ENCODE data around the gene FAF2.
A peak's percentile ranks its signal among the peaks of the same experiment; 100 is the strongest.

The FAF2 gene

DNA sequence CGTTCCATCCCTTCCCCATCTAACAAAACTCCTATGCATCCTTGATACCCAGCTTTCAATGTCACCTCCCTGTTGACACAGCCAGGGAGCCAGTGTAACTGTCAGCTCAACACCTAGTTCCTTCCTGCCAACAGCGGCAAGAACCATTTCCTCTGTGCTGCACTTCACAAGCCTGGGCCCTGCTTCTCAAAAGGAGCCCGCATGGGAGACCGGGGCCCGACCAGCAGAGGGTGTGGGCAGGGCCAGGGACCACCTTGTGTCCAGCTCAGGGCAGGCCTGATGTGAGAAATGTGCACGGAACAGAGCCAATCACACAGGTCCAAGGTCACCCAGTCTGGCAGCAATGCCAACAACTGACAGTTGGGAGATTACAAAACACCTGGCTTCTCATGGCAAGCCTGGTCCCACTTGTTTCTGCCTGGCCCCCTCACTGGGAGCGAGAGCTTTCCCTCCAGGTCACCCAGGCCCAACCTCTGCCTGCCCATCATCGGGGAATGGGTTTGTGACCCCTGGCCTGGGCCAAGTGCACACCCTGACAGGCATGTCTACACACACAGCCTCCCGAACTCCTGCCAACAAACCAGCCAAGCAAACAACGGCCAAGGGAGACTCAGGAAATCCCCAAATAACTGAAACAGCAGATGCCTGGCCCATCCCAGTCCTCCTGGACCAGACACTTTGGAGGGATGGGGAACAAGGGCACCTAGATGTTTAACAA is 85.9 kb downstream of the FAF2 start:
- peak overlapping the region; percentile 80 for H3K4me3 ChIP-seq (ENCODE audit: low read depth, low read length)
- TF ChIP-seq, protein P1, sequence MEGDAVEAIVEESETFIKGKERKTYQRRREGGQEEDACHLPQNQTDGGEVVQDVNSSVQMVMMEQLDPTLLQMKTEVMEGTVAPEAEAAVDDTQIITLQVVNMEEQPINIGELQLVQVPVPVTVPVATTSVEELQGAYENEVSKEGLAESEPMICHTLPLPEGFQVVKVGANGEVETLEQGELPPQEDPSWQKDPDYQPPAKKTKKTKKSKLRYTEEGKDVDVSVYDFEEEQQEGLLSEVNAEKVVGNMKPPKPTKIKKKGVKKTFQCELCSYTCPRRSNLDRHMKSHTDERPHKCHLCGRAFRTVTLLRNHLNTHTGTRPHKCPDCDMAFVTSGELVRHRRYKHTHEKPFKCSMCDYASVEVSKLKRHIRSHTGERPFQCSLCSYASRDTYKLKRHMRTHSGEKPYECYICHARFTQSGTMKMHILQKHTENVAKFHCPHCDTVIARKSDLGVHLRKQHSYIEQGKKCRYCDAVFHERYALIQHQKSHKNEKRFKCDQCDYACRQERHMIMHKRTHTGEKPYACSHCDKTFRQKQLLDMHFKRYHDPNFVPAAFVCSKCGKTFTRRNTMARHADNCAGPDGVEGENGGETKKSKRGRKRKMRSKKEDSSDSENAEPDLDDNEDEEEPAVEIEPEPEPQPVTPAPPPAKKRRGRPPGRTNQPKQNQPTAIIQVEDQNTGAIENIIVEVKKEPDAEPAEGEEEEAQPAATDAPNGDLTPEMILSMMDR (IDR thresholded peaks at IDR 0.05; ENCODE audit: borderline replicate concordance, insufficient read depth, low read depth, low read length): no peak

DNA sequence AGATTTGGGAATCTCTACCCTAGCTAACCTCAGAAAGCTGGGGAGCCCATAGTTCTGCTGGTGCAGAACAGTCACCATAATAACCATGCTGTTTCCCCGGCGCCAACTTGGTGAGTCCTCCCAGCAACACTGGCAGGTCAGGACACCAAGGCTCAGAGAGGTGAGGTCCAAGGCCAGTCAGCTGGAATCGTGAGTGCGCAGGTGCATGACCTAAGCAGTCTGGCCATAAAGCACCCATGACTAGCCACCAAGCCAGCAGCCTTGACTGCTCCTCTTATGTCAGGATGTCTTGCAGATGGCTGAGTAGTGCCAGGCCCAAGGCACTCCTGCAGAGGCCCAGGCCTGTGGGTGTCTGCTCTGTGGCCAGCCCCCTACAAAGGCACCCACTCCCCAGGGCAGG is 86.5 kb downstream of the FAF2 start:
- TF ChIP-seq, protein P1 (IDR thresholded peaks at IDR 0.05; ENCODE audit: borderline replicate concordance, insufficient read depth, low read depth, low read length): no peak
- H3K4me3 ChIP-seq (ENCODE audit: low read depth, low read length): peak overlapping the region; percentile 80

DNA sequence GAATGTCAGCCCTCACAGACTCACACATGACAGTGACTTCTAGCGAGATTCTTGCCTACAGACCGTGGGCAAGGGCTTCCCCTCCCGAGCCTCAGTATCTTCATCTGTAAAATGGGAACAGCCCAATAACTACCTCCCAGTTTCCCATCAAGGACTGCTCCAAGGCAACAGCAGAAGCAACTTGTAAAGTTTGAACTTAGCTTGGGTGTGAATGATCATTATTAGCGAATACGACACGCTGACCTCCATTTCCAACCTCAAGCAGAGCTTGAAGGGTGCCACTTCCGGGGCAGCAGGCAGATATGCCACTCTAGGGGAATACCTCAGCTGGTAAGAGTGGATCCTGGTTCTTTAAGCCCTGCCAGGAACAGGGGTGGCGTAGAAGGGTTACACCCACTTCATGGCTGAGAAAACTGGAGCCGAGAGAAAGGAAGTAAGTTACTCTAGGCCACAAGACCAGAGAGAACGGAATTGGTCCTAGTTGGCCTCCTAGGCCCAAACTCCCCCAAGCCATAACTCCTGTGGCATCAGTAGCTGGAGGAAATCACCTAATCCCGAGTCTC is 87.0 kb downstream of the FAF2 start:
- TF ChIP-seq, protein P1 (IDR thresholded peaks at IDR 0.05; ENCODE audit: borderline replicate concordance, insufficient read depth, low read depth, low read length): no peak
- H3K4me3 ChIP-seq (ENCODE audit: low read depth, low read length): peak overlapping the region; percentile 80

DNA sequence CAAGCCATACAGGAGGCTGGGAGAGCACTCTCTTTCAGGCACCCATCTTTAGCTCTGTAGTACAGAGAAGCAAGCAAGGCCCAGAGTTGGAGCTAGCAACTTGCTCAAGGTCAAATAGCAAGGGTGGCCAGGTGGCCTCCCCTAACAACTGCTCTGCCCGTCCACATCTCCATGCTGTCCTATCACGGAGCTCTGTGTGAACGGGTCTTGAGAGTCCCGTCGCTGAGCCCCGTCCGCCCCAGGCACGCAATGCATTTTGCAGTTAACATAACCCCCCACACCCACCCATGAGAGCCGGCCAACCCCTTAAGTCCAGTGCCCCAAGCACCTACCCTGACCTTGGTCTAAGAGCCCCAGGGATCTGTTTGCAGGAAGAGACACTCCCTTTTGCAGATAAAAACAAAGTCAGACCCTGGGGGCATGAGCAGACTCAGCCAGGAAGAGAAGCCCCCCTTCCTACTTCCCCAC is 87.5 kb downstream of the FAF2 start:
- H3K4me3 ChIP-seq (ENCODE audit: low read depth, low read length): peak overlapping the region; percentile 80
- TF ChIP-seq, protein P1 (IDR thresholded peaks at IDR 0.05; ENCODE audit: borderline replicate concordance, insufficient read depth, low read depth, low read length): no peak

DNA sequence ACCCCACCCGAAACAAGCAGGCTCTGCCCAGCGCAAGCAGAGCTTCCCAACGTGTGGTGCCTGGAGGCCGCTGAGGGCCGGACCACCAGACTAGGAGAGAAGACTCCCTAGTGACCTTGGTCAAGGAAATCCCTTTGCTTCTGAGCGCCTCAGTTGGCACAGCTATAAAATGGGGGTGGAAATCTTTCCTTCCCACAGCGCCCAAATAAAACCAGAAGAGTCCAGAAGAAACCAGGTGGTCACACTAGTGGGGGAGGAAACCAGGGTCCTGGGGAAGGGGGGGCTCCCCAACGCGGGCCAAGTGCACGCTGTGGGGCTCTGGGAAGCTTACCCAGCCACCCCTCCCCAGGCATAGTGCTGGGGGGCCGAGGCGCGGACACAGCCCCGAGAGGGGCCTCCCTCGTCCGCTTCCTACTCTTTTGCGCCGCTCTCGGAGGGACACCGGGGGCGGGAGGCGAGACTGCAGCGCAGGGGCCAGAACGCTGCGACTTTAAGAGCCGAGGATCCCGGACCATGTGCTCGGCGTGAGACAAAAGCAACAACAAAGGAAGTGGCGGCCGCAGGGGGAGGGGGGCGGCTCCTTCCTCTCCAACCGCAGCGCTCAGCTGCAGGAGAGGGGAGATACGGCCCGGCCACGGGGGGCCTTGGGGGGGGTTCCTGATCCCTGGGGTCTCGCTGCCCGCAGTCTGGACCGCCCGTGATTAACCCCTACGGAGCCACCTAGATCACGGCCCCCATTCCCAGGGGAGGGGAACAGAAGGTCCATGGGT is 88.1 kb downstream of the FAF2 start:
- H3K4me3 ChIP-seq (ENCODE audit: low read depth, low read length): peak overlapping the region; percentile 80
- TF ChIP-seq, protein P1 (IDR thresholded peaks at IDR 0.05; ENCODE audit: borderline replicate concordance, insufficient read depth, low read depth, low read length): no peak

DNA sequence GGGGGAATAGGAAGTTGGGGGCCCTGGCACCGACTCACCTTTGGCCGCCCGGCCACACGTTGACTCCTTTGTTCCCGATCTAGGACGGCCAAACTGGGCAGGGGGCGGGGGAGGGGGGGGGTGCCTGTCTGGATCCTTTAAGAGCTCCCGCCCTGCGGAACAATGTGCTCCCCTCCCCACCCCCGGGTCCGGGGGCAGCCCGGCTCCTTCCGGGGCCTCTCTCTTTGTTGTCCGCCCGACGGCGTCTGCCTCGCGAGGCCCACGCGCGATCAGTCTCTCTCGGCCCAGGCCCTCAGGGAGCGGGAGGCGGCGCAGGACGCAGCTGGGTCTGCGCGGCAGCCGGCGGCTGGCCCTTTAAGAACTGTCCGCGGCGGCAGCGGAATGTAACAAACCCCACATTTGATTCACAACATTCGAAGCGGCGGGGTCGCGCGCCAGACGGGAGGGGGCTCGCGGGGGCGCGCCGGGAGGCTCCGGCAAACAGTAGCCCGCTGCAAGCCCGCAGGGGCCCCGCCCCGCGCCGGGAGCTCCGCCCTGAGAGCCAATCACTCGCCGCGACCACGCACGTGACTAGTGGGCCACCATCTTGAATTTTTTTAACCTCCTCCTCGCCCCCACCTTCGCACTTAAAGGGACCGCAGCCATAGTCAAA is 88.8 kb downstream of the FAF2 start, which contains the start of gene RNF44:
TSS of gene RNF44 (minus strand) at position 501 of the 652 bp plus-strand sequence. CDS start 4,930 bp downstream, outside the sequence.
- TF ChIP-seq, protein P1 (IDR thresholded peaks at IDR 0.05; ENCODE audit: borderline replicate concordance, insufficient read depth, low read depth, low read length): no peak
- peak within 1 kb of the TSS; percentile 80 for H3K4me3 ChIP-seq (ENCODE audit: low read depth, low read length)
